GM19324 (cell line): ENCODE measurements around the gene PCDHGA12.

Experiments
- ATAC-seq: cut with Tn5 transposase; IDR thresholded peaks from one replicate; pipeline ENCODE4 v1.9.1; 2021; ENCODE audit warnings: mild to moderate bottlenecking, moderate library complexity; ENCODE audit not compliant: unreplicated experiment, low FRiP score

PCDHGA12 gene

DNA sequence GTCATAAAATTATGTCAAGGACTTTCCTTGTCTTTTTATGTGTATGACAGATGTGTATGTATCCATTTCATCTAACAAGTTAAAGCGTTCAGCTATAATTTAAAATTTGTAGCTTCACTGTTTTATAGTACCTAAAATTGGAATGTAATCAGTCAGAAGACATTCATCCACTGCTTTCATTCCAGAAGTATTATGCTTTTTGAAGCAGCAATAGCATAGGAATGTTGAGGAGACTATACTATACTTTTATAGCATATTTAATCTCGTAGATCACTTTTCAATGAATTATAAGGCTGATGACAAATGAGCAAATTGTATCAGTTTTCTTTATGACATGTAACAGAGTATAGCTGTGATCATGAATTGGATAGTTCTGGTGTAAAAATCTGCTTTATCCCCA lies 6.9 kb downstream of the PCDHGA12 start:
- no peak for ATAC-seq

DNA sequence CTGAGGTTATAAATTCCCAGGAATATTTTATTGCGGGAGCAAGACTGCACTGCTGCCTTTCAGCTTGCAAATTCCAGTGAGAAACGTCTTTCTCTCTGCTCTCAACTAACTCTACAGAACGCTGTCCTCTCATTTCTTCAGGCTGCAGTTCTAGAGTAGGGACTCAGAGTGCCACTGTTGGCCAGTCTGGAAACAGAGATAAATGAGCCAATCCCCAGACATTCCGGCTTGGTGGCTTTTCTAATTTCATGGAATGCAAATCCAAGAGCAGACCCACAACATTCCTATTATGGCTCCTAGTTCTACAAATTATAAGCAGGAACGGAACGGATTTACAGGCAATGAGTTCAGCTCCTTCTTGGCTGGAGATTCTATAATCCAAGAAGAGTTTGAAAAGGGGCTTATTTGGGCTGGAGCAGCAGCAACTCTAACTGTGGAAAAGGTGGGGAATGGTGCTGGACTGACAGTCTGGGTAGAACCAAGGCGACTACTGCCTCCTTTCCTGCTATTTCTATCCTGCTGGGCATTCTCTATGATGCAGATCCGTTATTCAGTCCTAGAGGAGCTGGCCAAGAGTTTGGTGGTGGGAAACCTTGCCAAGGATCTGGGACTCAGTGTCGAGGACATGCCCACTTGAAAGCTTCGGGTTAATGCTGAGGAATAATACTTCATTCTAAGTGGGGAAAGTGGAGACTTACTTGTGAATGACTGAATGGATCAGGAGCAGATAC lies 9.3 kb downstream of the PCDHGA12 start:
- ATAC-seq = no peak

GRCh38 chr5:141440341-141440740 lies 10.0 kb downstream of the PCDHGA12 start:
- ATAC-seq = no peak

DNA sequence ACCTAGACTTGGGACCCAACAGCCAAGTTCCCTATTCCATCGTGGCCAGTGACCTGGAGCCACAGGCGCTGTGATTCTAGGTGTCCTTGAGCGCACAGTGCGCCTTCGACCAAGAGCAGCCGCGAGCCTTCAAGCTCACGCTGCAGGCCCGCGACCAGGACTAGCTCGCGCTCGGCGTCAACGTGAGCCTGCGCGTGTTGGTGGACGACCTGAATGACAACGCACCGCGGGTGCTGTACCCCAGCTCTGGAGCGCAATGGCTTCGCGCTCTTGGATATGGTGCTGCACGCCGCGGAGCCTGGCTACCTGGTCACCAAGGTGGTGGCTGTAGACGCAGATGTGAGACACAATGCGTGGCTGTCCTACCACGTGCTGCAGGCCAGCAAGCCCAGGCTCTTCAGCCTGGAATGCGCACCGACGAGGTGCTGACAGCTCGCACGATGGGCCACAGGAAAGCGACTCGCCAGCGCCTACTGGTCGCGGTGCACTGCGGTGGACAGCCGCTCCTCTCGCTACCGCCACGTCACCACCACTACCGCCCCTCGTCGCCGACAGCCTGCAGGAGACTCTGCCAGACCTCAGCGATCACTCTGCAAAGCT lies 11.4 kb downstream of the PCDHGA12 start:
- ATAC-seq = no peak

DNA sequence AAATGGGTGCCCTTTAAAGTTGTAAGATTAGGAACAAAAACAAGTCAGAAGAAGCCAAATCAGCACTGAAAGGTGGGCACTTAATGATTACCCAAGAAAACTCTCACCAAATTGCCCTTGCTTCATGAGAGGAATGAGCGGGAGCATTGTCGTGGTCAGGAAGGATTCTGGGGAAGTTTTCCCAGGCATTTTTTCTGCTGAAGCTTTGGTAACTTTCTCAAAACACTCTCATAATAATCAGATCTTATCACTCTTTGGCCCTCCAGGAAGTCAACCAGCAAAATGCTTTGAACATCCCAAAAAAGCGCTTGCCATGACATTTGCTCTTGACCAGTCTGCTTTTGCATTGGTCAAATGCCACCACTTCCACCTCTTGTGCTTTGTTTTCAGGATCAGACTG lies 35.0 kb downstream of the PCDHGA12 start:
- no peak for ATAC-seq

DNA sequence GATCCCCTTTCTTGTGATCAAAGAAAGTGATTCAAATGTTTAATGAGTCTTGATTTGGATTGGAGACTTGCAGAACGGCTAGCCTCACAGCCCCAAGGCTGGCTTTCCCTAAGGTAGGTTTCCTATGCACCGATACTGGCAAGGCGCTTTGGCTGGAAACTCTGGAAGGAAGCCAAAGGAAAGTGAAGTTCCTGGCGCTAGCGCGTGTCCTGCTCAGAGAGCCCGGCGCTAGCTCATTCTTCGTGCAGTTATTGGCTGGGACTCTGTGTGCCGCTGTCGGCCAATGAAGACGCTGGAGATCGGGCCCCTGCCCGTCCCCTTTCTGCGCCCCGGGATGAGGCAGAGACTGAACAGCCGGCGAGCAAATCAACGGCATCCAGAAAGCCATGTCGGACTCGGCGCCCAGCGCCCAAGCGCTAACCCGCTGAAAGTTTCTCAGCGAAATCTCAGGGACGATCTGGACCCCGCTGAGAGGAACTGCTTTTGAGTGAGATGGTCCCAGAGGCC lies 45.4 kb downstream of the PCDHGA12 start, which contains the start of gene PCDHGC3:
Gene PCDHGC3 (plus strand): TSS at position 342 of the 507 bp plus-strand sequence. CDS start 151 bp downstream, at position 493.
- ATAC-seq = peak; percentile 99

GRCh38 chr5:141476132-141476911 lies 46.0 kb downstream of the PCDHGA12 start:
- ATAC-seq = peak; percentile 27

- no peak for ATAC-seq
Measured at GRCh38 chr5:141477044-141477575, 46.8 kb downstream of the PCDHGA12 start.

GRCh38 chr5:141477815-141478214 lies 47.5 kb downstream of the PCDHGA12 start:
- ATAC-seq = no peak

GRCh38 chr5:141478321-141478945 lies 48.1 kb downstream of the PCDHGA12 start:
- no peak for ATAC-seq

GRCh38 chr5:141479776-141480175 lies 49.5 kb downstream of the PCDHGA12 start:
- ATAC-seq = no peak
